ENCODE data around the gene PAX9. TPM values are rescaled to one million over a fixed set of nuclear protein-coding genes. Genes with fewer than 3 reads are reported as not detected.

The PAX9 gene
- total and polyA plus RNA-seq, 2 of the 13 experiments (the other 11 are each of a cell fraction or from before 2014, with no cell fraction given), result 0.03 TPM; not detected in 1

GRCh38 chr14:36647824-36648753, 13.6 kb upstream of the PAX9 start (continued):
- TF ChIP-seq MYC (CRISPR knock-in tag; IDR thresholded peaks at IDR 0.05; ENCODE audit: borderline replicate concordance) (no peak; the same call in 1 of the 2 replicates), ZNF256 (CRISPR knock-in tag; conservative IDR thresholded peaks at IDR 0.05) (no peak), MTF2 (CRISPR knock-in tag; IDR thresholded peaks at IDR 0.05; ENCODE audit: borderline replicate concordance) (peak; percentile 96; the same call in 1 of the 2 replicates), SNAI1 (CRISPR knock-in tag; IDR thresholded peaks at IDR 0.05; ENCODE audit: borderline replicate concordance) (no peak), NR2F2 (IDR thresholded peaks at IDR 0.05; ENCODE audit: borderline replicate concordance, low read depth) (no peak), MAFG (CRISPR knock-in tag; IDR thresholded peaks at IDR 0.05) (no peak), ZNF451 (CRISPR knock-in tag; IDR thresholded peaks at IDR 0.05) (peak; percentile 50; the same call in 1 of the 2 replicates), MLLT10 (CRISPR knock-in tag; IDR thresholded peaks at IDR 0.05) (no peak), ZNF780A (CRISPR knock-in tag; IDR thresholded peaks at IDR 0.05) (0 out of 2 replicates have a peak, but pooled peaks have one; percentile 37), ZBTB46 (CRISPR knock-in tag; IDR thresholded peaks at IDR 0.05; ENCODE audit: borderline replicate concordance) (0 out of 2 replicates have a peak, but pooled peaks have one; percentile 41), ZNF670 (CRISPR knock-in tag; IDR thresholded peaks at IDR 0.05; ENCODE audit: borderline replicate concordance) (no peak), MXD4 (CRISPR knock-in tag; IDR thresholded peaks at IDR 0.05) (peak; percentile 58; the same call in 1 of the 2 replicates), ZNF326 (CRISPR knock-in tag; IDR thresholded peaks at IDR 0.05; ENCODE audit: borderline replicate concordance) (no peak), POLR2G (IDR thresholded peaks at IDR 0.05; ENCODE audit: low read depth, low read length) (no peak), ZNF572 (CRISPR knock-in tag; IDR thresholded peaks at IDR 0.05) (no peak), SOX6 (IDR thresholded peaks at IDR 0.05) (no peak), SOX6 (CRISPR knock-in tag; IDR thresholded peaks at IDR 0.05) (peak; percentile 39), CREB1 (IDR thresholded peaks at IDR 0.05) (no peak), CREB1 (CRISPR knock-in tag; IDR thresholded peaks at IDR 0.05) (no peak), SSRP1 (CRISPR knock-in tag; IDR thresholded peaks at IDR 0.05) (no peak), ZNF33B (CRISPR knock-in tag; IDR thresholded peaks at IDR 0.05) (no peak), PRDM4 (CRISPR knock-in tag; IDR thresholded peaks at IDR 0.05; ENCODE audit: borderline replicate concordance) (no peak), HNF4G (IDR thresholded peaks at IDR 0.05; ENCODE audit: borderline replicate concordance, low read depth, low read length) (no peak), HNF4G (CRISPR knock-in tag; IDR thresholded peaks at IDR 0.05; ENCODE audit: borderline replicate concordance, low read depth) (no peak)
- TF ChIP-seq, protein P1, sequence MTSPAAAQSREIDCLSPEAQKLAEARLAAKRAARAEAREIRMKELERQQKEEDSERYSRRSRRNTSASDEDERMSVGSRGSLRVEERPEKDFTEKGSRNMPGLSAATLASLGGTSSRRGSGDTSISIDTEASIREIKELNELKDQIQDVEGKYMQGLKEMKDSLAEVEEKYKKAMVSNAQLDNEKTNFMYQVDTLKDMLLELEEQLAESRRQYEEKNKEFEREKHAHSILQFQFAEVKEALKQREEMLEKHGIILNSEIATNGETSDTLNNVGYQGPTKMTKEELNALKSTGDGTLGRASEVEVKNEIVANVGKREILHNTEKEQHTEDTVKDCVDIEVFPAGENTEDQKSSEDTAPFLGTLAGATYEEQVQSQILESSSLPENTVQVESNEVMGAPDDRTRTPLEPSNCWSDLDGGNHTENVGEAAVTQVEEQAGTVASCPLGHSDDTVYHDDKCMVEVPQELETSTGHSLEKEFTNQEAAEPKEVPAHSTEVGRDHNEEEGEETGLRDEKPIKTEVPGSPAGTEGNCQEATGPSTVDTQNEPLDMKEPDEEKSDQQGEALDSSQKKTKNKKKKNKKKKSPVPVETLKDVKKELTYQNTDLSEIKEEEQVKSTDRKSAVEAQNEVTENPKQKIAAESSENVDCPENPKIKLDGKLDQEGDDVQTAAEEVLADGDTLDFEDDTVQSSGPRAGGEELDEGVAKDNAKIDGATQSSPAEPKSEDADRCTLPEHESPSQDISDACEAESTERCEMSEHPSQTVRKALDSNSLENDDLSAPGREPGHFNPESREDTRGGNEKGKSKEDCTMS (CRISPR knock-in tag; conservative IDR thresholded peaks at IDR 0.05), result no peak

Data from HepG2 (cell line).